OCI-LY1 (cell line): ENCODE data around the gene INTS15.

Experiments
- H2AFZ ChIP-seq: fragments of 200-600 bp; sonication (generic), shearing (Covaris generic); 2 replicates; pipeline ENCODE4 v1.6.0; 2014; ENCODE audit warnings: antibody characterized with exemption, mild to moderate bottlenecking, low read length
- H3F3A ChIP-seq: fragments of 200-600 bp; sonication (generic), shearing (Covaris generic); 2 replicates; pipeline ENCODE4 v1.6.0; 2014; ENCODE audit warnings: mild to moderate bottlenecking, antibody characterized with exemption, low read length, moderate library complexity; ENCODE audit not compliant: insufficient read depth
- H3K27ac ChIP-seq: fragments of 200-600 bp; sonication (generic); 2 replicates; pipeline ENCODE4 v1.5.1; 2014; ENCODE audit warnings: low read length, mixed run types, mild to moderate bottlenecking, low read depth; ENCODE audit not compliant: poor library complexity, severe bottlenecking
- H3K27me3 ChIP-seq: fragments of 200-600 bp; sonication (generic); 2 replicates; pipeline ENCODE4 v1.6.0; 2014; ENCODE audit warnings: antibody characterized with exemption, mild to moderate bottlenecking, low read length, moderate library complexity; ENCODE audit not compliant: insufficient read depth
- H3K36me3 ChIP-seq: fragments of 200-600 bp; sonication (generic); 2 replicates; pipeline ENCODE4 v1.6.1; 2014; ENCODE audit warnings: mild to moderate bottlenecking, antibody characterized with exemption, low read length, moderate library complexity, mixed read lengths; ENCODE audit not compliant: insufficient read depth
- H3K4me1 ChIP-seq: fragments of 200-600 bp; sonication (generic); 2 replicates; pipeline ENCODE4 v1.5.1; 2014; ENCODE audit warnings: mild to moderate bottlenecking, low read length, moderate library complexity; ENCODE audit not compliant: insufficient read depth, severe bottlenecking
- H3K4me2 ChIP-seq: fragments of 200-600 bp; sonication (generic), shearing (Covaris generic); 2 replicates; pipeline ENCODE4 v1.6.1; 2014; ENCODE audit warnings: low read length
- H3K4me3 ChIP-seq: fragments of 200-600 bp; sonication (generic); 2 replicates; pipeline ENCODE4 v1.5.1; 2014; ENCODE audit warnings: low read length, low read depth, mild to moderate bottlenecking, mixed read lengths; ENCODE audit not compliant: poor library complexity, severe bottlenecking
- H3K79me2 ChIP-seq: fragments of 200-600 bp; shearing (Covaris generic); 2 replicates; pipeline ENCODE4 v1.6.1; 2016; ENCODE audit warnings: mixed run types, low read length, mixed read lengths; ENCODE audit not compliant: insufficient read depth
- H3K9ac ChIP-seq: fragments of 200-600 bp; sonication (generic), shearing (Covaris generic); 2 replicates; pipeline ENCODE4 v1.6.1; 2014; ENCODE audit warnings: mild to moderate bottlenecking, low read length, mixed read lengths
- H3K9me2 ChIP-seq: fragments of 200-600 bp; sonication (generic), shearing (Covaris generic); 2 replicates; pipeline ENCODE4 v1.6.1; 2014; ENCODE audit warnings: low read depth, mild to moderate bottlenecking, low read length, mixed read lengths
- H3K9me3 ChIP-seq: fragments of 200-600 bp; shearing (Covaris generic); 2 replicates; pipeline ENCODE4 v1.6.1; 2014; ENCODE audit warnings: low read length, mixed read lengths
- H4K20me1 ChIP-seq: fragments of 200-600 bp; sonication (generic), shearing (Covaris generic); 2 replicates; pipeline ENCODE4 v1.6.0; 2016; ENCODE audit warnings: mild to moderate bottlenecking, low read length; ENCODE audit not compliant: insufficient read depth
- CTCF ChIP-seq: fragments of 200-600 bp; sonication (generic), shearing (Covaris generic); IDR thresholded peaks from 2 replicates; pipeline ENCODE4 v1.5.1; 2017; ENCODE audit warnings: mild to moderate bottlenecking, antibody characterized with exemption, low read length, moderate library complexity, mixed read lengths
- EZH2 ChIP-seq: fragments of 200-600 bp; sonication (generic), shearing (Covaris generic); IDR thresholded peaks from 2 replicates; pipeline ENCODE4 v1.8.0; 2017; ENCODE audit warnings: borderline replicate concordance, mixed run types, mild to moderate bottlenecking, antibody characterized with exemption, low read length, moderate library complexity, mixed read lengths

The INTS15 gene

GRCh38 chr7:6600093-6600492 is 10.3 kb downstream of the INTS15 start:
- H3K9me2 ChIP-seq, result no peaks in the 10 kb centered on the region
- TF ChIP-seq CTCF (no peak), EZH2 (no peak)
- no peak overlapping the region for H3K4me2 ChIP-seq
- no peak overlapping the region for H2AFZ ChIP-seq
- no peak overlapping the region for H3K9ac ChIP-seq
- H3K79me2 ChIP-seq, result no peaks in the 10 kb centered on the region
- no peaks in the 10 kb centered on the region for H3K27me3 ChIP-seq
- H3F3A ChIP-seq, result no peaks in the 10 kb centered on the region
- no peaks in the 10 kb centered on the region for H4K20me1 ChIP-seq
- no peaks in the 10 kb centered on the region for H3K9me3 ChIP-seq
- H3K27ac ChIP-seq, result no peak overlapping the region
- H3K36me3 ChIP-seq, result peaks cover 42% of the 10 kb centered on the region
- H3K4me1 ChIP-seq, result no peaks in the 10 kb centered on the region
- H3K4me3 ChIP-seq, result no peak overlapping the region

GRCh38 chr7:6604458-6604857 is 14.6 kb downstream of the INTS15 start:
- Histone ChIP-seq H3K27ac (no peak overlapping the region), H3K4me3 (no peak overlapping the region), H3K4me2 (no peak overlapping the region), H3K4me1 (no peaks in the 10 kb centered on the region), H3F3A (no peaks in the 10 kb centered on the region), H3K36me3 (peaks cover 15% of the 10 kb centered on the region), H3K27me3 (no peaks in the 10 kb centered on the region), H2AFZ (no peak overlapping the region), H3K9ac (no peak overlapping the region), H3K9me2 (no peaks in the 10 kb centered on the region), H3K79me2 (no peaks in the 10 kb centered on the region), H4K20me1 (no peaks in the 10 kb centered on the region), H3K9me3 (no peaks in the 10 kb centered on the region)
- TF ChIP-seq CTCF (no peak), EZH2 (no peak)

- TF ChIP-seq EZH2 (no peak), CTCF (no peak)
- peaks cover 7% of the 10 kb centered on the region for H3K36me3 ChIP-seq
- H3K4me1 ChIP-seq, result no peaks in the 10 kb centered on the region
- no peaks in the 10 kb centered on the region for H3K79me2 ChIP-seq
- H3K4me3 ChIP-seq, result no peak overlapping the region
- H3K9ac ChIP-seq, result no peak overlapping the region
- H3K27me3 ChIP-seq, result no peaks in the 10 kb centered on the region
- H3K27ac ChIP-seq, result no peak overlapping the region
- H4K20me1 ChIP-seq, result no peaks in the 10 kb centered on the region
- H3K9me3 ChIP-seq, result no peaks in the 10 kb centered on the region
- no peaks in the 10 kb centered on the region for H3K9me2 ChIP-seq
- no peak overlapping the region for H2AFZ ChIP-seq
- H3K4me2 ChIP-seq, result no peak overlapping the region
- H3F3A ChIP-seq, result no peaks in the 10 kb centered on the region
These were observed 17.2 kb downstream of the INTS15 start for GRCh38 chr7:6606866-6607583.
